HL-60 (cell line): ENCODE measurements around the gene CFAP45.

Source experiments
- DNase-seq, 2 experiments: peaks; one replicate each; pipeline ENCODE4 v3.0.0-alpha.2; 2010 to 2020; ENCODE audit warnings: low read depth in 1 of 2, low spot score in 1 of 2
- H3K27ac ChIP-seq: fragments of 250-450 bp; sonication (Bioruptor Pico); replicated peaks from 2 replicates; pipeline ENCODE4 v1.5.1; 2020; ENCODE audit warnings: mild to moderate bottlenecking, moderate library complexity
- H3K27me3 ChIP-seq: fragments of 250-450 bp; sonication (Bioruptor Pico); 2 replicates; pipeline ENCODE4 v1.5.1; 2021; ENCODE audit warnings: mild to moderate bottlenecking, moderate library complexity; ENCODE audit not compliant: insufficient read depth, poor library complexity, severe bottlenecking
- H3K4me3 ChIP-seq: replicated peaks from 2 replicates; pipeline ENCODE4 v1.5.1; 2011; ENCODE audit warnings: mild to moderate bottlenecking, control low read depth, low read length; ENCODE audit not compliant: insufficient read depth
- GABPA ChIP-seq: IDR thresholded peaks from 2 replicates; pipeline ENCODE4 v1.6.1; 2012; ENCODE audit warnings: low read depth
- POLR2AphosphoS5 ChIP-seq: IDR thresholded peaks from 2 replicates; pipeline ENCODE4 v1.6.1; 2012; ENCODE audit warnings: low read depth
- SPI1 ChIP-seq: IDR thresholded peaks from 2 replicates; pipeline ENCODE4 v1.6.1; 2012; ENCODE audit warnings: low read depth, mild to moderate bottlenecking, borderline replicate concordance
- TF ChIP-seq, protein P1 (sequence below): IDR thresholded peaks from 2 replicates; pipeline ENCODE4 v1.6.1; 2012; ENCODE audit warnings: low read depth; ENCODE audit not compliant: insufficient replicate concordance
- TF ChIP-seq, protein P2 (sequence below): IDR thresholded peaks from one replicate; pipeline ENCODE4 v1.5.1; 2011; ENCODE audit warnings: low read length, control low read depth, inconsistent platforms; ENCODE audit not compliant: insufficient read depth

The CFAP45 gene

GRCh38 chr1:159828581-159829272, 71.2 kb downstream of the CFAP45 start:
- H3K27ac ChIP-seq, result no peak overlapping the region
- TF ChIP-seq, protein P1, sequence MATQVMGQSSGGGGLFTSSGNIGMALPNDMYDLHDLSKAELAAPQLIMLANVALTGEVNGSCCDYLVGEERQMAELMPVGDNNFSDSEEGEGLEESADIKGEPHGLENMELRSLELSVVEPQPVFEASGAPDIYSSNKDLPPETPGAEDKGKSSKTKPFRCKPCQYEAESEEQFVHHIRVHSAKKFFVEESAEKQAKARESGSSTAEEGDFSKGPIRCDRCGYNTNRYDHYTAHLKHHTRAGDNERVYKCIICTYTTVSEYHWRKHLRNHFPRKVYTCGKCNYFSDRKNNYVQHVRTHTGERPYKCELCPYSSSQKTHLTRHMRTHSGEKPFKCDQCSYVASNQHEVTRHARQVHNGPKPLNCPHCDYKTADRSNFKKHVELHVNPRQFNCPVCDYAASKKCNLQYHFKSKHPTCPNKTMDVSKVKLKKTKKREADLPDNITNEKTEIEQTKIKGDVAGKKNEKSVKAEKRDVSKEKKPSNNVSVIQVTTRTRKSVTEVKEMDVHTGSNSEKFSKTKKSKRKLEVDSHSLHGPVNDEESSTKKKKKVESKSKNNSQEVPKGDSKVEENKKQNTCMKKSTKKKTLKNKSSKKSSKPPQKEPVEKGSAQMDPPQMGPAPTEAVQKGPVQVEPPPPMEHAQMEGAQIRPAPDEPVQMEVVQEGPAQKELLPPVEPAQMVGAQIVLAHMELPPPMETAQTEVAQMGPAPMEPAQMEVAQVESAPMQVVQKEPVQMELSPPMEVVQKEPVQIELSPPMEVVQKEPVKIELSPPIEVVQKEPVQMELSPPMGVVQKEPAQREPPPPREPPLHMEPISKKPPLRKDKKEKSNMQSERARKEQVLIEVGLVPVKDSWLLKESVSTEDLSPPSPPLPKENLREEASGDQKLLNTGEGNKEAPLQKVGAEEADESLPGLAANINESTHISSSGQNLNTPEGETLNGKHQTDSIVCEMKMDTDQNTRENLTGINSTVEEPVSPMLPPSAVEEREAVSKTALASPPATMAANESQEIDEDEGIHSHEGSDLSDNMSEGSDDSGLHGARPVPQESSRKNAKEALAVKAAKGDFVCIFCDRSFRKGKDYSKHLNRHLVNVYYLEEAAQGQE, result no peak
- TF ChIP-seq, protein P2, sequence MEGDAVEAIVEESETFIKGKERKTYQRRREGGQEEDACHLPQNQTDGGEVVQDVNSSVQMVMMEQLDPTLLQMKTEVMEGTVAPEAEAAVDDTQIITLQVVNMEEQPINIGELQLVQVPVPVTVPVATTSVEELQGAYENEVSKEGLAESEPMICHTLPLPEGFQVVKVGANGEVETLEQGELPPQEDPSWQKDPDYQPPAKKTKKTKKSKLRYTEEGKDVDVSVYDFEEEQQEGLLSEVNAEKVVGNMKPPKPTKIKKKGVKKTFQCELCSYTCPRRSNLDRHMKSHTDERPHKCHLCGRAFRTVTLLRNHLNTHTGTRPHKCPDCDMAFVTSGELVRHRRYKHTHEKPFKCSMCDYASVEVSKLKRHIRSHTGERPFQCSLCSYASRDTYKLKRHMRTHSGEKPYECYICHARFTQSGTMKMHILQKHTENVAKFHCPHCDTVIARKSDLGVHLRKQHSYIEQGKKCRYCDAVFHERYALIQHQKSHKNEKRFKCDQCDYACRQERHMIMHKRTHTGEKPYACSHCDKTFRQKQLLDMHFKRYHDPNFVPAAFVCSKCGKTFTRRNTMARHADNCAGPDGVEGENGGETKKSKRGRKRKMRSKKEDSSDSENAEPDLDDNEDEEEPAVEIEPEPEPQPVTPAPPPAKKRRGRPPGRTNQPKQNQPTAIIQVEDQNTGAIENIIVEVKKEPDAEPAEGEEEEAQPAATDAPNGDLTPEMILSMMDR, result no peak
- TF ChIP-seq SPI1 (no peak), POLR2AphosphoS5 (no peak), GABPA (no peak)
- no peak overlapping the region for H3K4me3 ChIP-seq
- H3K27me3 ChIP-seq, result no peaks in the 10 kb centered on the region
- DNase-seq, result no peak

DNA sequence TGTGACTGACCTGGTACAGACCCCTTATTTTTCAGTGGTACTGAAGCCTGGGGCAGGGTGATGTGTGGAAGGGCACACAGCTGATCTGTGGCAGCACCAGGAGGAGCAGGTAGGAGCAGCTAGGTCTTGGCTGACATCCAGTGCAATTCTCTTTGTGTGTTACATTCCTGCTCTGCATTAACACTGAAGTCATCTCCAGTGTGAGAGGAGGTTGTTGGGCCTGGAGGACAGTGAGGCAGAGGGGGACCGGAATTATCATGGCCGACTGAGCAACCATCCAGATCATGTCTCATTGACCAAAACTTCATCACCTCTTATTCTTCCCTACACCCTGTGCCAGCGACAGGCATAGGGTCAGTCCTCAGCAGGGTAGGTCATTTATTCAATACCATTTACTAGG, 71.8 kb downstream of the CFAP45 start:
- Histone ChIP-seq H3K27me3 (no peaks in the 10 kb centered on the region), H3K27ac (no peak overlapping the region), H3K4me3 (no peak overlapping the region)
- DNase-seq, result no peak
- TF ChIP-seq GABPA (no peak), POLR2AphosphoS5 (no peak), SPI1 (no peak)
- TF ChIP-seq, protein P1, result no peak
- TF ChIP-seq, protein P2, result no peak

- Histone ChIP-seq H3K4me3 (no peak overlapping the region), H3K27ac (no peak overlapping the region), H3K27me3 (no peaks in the 10 kb centered on the region)
- no peak for TF ChIP-seq GABPA
- TF ChIP-seq SPI1, result no peak
- TF ChIP-seq POLR2AphosphoS5, result no peak
- TF ChIP-seq, protein P1, result no peak
- TF ChIP-seq, protein P2, result no peak
- no peak for DNase-seq
These were observed 72.4 kb downstream of the CFAP45 start for GRCh38 chr1:159827549-159827948.
